Lung (tissue), 12 donors: ENCODE data around the gene MAPKBP1. TPM values are rescaled to one million over a fixed set of nuclear protein-coding genes. Genes with fewer than 3 reads are reported as not detected.
A peak's percentile ranks its signal among the peaks of the same experiment; 100 is the strongest.

ENCODE experiments used
- ATAC-seq: fragments of 200-7000 bp; cut with Tn5 transposase; one replicate; pipeline ENCODE4 v1.9.1; 2020; ENCODE audit warnings: moderate number of reproducible peaks; ENCODE audit not compliant: insufficient read depth, low FRiP score
- DNase-seq, 3 donors: peaks; one replicate each; pipeline ENCODE4 v3.0.0-alpha.2; 2013 to 2017
- H3K27ac ChIP-seq, 2 donors: one replicate each; pipeline ENCODE4 v1.5.1; 2013; ENCODE audit warnings: mild to moderate bottlenecking in 2 of 2, moderate library complexity in 2 of 2, control low read depth in 1 of 2, inconsistent platforms in 1 of 2, low read depth in 1 of 2, low read length in 1 of 2
- H3K27me3 ChIP-seq, 3 donors: one replicate each; pipeline ENCODE4 v1.5.1; 2013; ENCODE audit warnings: low read length in 2 of 3; ENCODE audit not compliant: control insufficient read depth in 3 of 3, insufficient read depth in 3 of 3
- H3K36me3 ChIP-seq, 4 donors: one replicate each; pipeline ENCODE4 v1.5.1; 2013; ENCODE audit warnings: low read length in 4 of 4, mild to moderate bottlenecking in 1 of 4, moderate library complexity in 1 of 4; ENCODE audit not compliant: control insufficient read depth in 4 of 4, insufficient read depth in 4 of 4
- H3K4me1 ChIP-seq, 5 donors: one replicate each; pipeline ENCODE4 v1.5.1; 2013; ENCODE audit warnings: low read length in 5 of 5, mild to moderate bottlenecking in 2 of 5, moderate library complexity in 1 of 5; ENCODE audit not compliant: control insufficient read depth in 5 of 5, insufficient read depth in 5 of 5
- H3K4me3 ChIP-seq: one replicate; pipeline ENCODE4 v1.5.1; 2013; ENCODE audit warnings: mild to moderate bottlenecking, control low read depth, moderate library complexity
- H3K9ac ChIP-seq, 2 donors: one replicate each; pipeline ENCODE4 v1.5.1; 2013; ENCODE audit warnings: low read length in 2 of 2, control low read depth in 1 of 2; ENCODE audit not compliant: insufficient read depth in 1 of 2
- H3K9me3 ChIP-seq, 4 donors: one replicate each; pipeline ENCODE4 v1.5.1; 2013; ENCODE audit warnings: low read length in 3 of 4, mild to moderate bottlenecking in 1 of 4, moderate library complexity in 1 of 4; ENCODE audit not compliant: control insufficient read depth in 4 of 4, insufficient read depth in 3 of 4
- WGBS, 2 donors: extraction: QIAGEN DNeasy Blood & Tissue Kit; methylation state at CpG; one replicate each; pipeline ENCODE4 v1.1.7; 2013; 5-methylcytosine and 5-hydroxymethylcytosine counted together
- polyA plus RNA-seq, 2 donors: library from polyadenylated mRNA; stranded (reverse); fragments of 200-250 nt; gene quantifications; one replicate each; pipeline ENCODE4 v1.2.1, GENCODE V29; 2013
- total RNA-seq, 2 donors: library from RNA; depleted of rRNA in 1 of 2; stranded (reverse); fragments of >200 nt in 1 of 2; gene quantifications; one replicate each; pipeline ENCODE4 v1.2.1, GENCODE V29; 2014 to 2021
- TF ChIP-seq, protein P1 (sequence below): IDR thresholded peaks from 2 replicates; pipeline ENCODE4 v1.5.1; 2012; ENCODE audit warnings: mild to moderate bottlenecking; ENCODE audit errors: control extremely low read depth, extremely low read depth
- donor health status: control.
- donor health status: control.
- donor health status: Bipolar disorder and iron deficiency.
- donor health status: healthy.
- donor health status: DM: yes; HTN: yes; CAD: no.

The MAPKBP1 gene
- total and polyA plus RNA-seq, 4 donors = 7.2 to 25.7 (median 16.4) TPM

DNA sequence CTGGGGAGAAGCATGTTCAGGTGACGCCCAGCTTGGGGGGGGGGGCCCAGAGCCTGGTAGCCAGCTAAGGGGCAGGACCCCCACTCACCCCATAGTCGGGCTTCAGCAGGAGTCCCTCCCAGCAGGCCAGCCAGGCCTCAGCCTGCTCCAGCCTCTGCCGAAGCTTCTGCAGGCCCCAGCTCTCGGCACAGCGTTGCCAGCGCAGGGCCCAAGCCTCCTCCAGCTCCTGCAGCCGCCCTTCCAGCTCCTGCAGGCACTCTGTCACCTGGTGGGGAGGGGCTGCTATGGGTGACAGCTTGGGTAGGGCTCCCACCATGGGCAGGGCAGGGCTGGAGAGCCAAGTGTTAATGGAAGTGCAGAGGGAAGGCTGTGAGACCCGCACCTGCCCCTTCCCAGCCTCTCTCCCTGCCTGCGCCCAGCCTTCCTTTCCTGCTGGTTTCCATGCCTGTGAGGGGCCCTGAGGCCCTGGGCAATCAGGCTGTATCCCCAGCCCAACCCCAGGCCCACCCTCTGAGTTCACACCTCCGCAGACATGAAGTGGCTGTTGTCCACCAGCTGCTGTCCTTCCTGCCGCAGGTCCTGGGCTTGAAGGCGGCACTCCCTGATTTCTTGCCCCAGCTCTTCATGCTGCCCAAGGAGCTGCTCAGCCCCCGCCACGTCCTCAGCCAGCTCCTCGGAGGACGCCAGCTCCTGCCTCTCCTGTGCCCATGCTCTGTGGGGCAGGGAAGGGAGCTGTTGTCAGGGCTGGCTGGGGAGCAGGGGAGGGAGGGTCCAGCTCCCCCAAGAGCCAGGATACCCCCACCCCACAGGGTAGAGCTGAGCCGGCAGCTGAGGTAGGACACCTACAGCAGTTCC, 78.7 kb downstream of the MAPKBP1 start:
- ATAC-seq = no peak
- Histone ChIP-seq H3K4me1 (peaks cover 0 to 64% (median 2%) of the 10 kb centered on the region in 5 donors), H3K36me3 (peaks cover 0 to 11% (median 3%) of the 10 kb centered on the region in 4 donors), H3K27me3 (no peaks in the 10 kb centered on the region), H3K9ac (no peak overlapping the region), H3K9me3 (no peaks in the 10 kb centered on the region), H3K4me3 (no peak overlapping the region), H3K27ac (no peak overlapping the region)
- DNase-seq = peak; percentile 71 to 80 (median 76)
- 69 to 87% methylated on average over 17 of the region's 17 CpGs for WGBS, 2 donors
- TF ChIP-seq, protein P1, sequence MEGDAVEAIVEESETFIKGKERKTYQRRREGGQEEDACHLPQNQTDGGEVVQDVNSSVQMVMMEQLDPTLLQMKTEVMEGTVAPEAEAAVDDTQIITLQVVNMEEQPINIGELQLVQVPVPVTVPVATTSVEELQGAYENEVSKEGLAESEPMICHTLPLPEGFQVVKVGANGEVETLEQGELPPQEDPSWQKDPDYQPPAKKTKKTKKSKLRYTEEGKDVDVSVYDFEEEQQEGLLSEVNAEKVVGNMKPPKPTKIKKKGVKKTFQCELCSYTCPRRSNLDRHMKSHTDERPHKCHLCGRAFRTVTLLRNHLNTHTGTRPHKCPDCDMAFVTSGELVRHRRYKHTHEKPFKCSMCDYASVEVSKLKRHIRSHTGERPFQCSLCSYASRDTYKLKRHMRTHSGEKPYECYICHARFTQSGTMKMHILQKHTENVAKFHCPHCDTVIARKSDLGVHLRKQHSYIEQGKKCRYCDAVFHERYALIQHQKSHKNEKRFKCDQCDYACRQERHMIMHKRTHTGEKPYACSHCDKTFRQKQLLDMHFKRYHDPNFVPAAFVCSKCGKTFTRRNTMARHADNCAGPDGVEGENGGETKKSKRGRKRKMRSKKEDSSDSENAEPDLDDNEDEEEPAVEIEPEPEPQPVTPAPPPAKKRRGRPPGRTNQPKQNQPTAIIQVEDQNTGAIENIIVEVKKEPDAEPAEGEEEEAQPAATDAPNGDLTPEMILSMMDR = no peak

DNA sequence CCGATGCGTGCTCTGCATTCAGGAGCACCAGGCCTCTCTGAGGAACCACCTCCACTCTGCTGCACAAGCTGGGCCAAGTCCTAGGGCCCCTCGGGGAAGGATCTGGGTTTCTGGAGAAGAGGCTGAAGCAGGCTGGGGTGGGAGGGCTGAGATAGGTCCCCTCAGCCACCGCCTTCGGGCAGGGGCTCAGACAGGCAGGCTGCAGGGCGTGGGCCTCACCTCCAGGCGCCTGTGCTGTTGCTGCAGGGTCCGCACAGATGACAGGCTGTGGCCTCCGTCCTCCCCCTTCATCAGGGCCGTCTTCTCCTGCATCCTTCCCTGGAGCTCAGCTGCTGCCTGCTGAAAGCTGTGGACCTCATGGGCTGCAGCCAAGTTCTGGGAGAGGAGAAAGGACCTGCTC, 79.5 kb downstream of the MAPKBP1 start:
- Histone ChIP-seq H3K27ac (no peak overlapping the region), H3K9me3 (no peaks in the 10 kb centered on the region), H3K4me1 (peaks cover 0 to 55% (median 2%) of the 10 kb centered on the region in 5 donors), H3K27me3 (no peaks in the 10 kb centered on the region), H3K36me3 (peaks cover 0 to 2% (median 0%) of the 10 kb centered on the region in 4 donors), H3K4me3 (no peak overlapping the region), H3K9ac (no peak overlapping the region)
- TF ChIP-seq, protein P1 = no peak
- no peak for DNase-seq
- WGBS, 2 donors = 85 to 95% methylated on average over 10 of the region's 10 CpGs
- ATAC-seq = no peak

DNA sequence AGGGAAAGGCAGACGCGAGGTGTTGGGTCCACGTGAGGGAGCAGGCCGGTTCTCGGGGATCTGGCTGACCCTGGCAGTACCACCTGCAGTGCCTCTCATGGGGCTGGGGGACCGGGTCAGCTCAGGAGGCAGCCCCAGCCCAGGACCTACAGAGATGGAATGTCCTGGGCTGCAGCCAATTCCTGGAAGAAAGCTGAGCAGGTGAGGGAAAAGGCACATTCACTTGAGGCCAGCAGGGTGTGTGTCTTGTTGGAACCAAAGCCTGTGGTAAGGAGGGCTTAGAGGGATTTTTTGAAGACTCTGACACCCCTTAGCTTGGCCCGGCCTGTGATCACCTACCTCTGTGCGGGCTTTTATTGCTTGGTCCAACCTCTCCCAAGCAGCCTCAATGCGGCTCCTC, 80.2 kb downstream of the MAPKBP1 start:
- Histone ChIP-seq H3K36me3 (no peaks in the 10 kb centered on the region), H3K9ac (no peak overlapping the region), H3K27ac (no peak overlapping the region), H3K4me3 (no peak overlapping the region), H3K9me3 (no peaks in the 10 kb centered on the region), H3K4me1 (peaks cover 0 to 49% (median 2%) of the 10 kb centered on the region in 5 donors), H3K27me3 (no peaks in the 10 kb centered on the region)
- 91 to 98% methylated on average over 9 of the region's 9 CpGs for WGBS, 2 donors
- ATAC-seq (no peak), DNase-seq (peak in 1 of 3 donors; percentile 46)
- TF ChIP-seq, protein P1 = no peak
